Measurements from ENCODE around the gene KCTD14. TPM values are rescaled to one million over a fixed set of nuclear protein-coding genes. Genes with fewer than 3 reads are reported as not detected.

KCTD14 gene
- total and polyA plus RNA-seq, 2 of the 4 experiments (the other 2 are of a cell fraction) = 0.90 to 0.97 TPM

DNA sequence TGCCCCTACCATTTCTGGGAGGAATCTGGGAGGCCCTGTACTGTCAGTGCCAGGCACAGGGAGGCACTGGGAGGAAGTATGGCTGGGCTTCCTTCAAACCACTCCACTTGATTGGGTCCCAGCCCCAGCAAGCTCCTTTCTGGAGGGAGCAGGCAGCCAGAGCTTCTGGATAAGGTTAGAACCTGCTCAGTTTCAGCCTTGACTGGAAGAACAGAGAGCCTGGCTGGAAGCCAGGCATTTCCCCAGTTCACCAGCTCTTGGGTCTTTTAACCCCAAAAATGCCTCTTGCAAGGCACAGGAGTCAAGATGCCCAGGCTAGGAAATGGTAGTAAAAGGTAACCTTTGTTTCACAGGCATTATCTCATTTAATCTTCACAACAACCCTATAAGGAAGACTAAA, 9.0 kb upstream of the KCTD14 start:
- ChIA-PET POLR2A (ENCODE audit: unreplicated experiment) (no interaction called here), CTCF (interaction anchor here (0.6 to 1.0 kb wide), 2 partner anchors 14 to 38 kb away, joined by 3 read pairs; partner anchors contain the start of gene INTS4)
- in situ Hi-C loops (cut with MboI; ENCODE audit: low sequenced_read_pairs) = no loop called here
- ATAC-seq (ENCODE audit: low read depth) (no peak), DNase-seq (no peak)
- H3K9me1 ChIP-seq (ENCODE audit: insufficient read depth, low read length) = no peaks in the 10 kb centered on the region; the same call in 1 of the 2 replicates
- no peak overlapping the region for H2BK5ac ChIP-seq (ENCODE audit: low read depth, low read length, poor library complexity, severe bottlenecking)
- peaks cover 3% of the 10 kb centered on the region; the same call in 1 of the 2 replicates for H3K4me1 ChIP-seq (ENCODE audit: control insufficient read depth, insufficient read depth, low read length)
- H3K23ac ChIP-seq (ENCODE audit: low read depth, low read length) = no peak overlapping the region
- no peaks in the 10 kb centered on the region for H3K27me3 ChIP-seq (ENCODE audit: control insufficient read depth, insufficient read depth, low read length)
- intact Hi-C loops (cut with micrococcal nuclease) = no loop called here
- H3K18ac ChIP-seq (ENCODE audit: low read depth, low read length) = no peak overlapping the region
- H3K9ac ChIP-seq (ENCODE audit: low read depth, low read length) = no peak overlapping the region
- no peak overlapping the region for H4K91ac ChIP-seq (ENCODE audit: insufficient read depth, low read depth, low read length)
- no peak overlapping the region for H2AK5ac ChIP-seq (ENCODE audit: low read depth, low read length)
- H3K14ac ChIP-seq (replicated peaks; ENCODE audit: low read depth, low read length) = no peak overlapping the region
- H4K5ac ChIP-seq (ENCODE audit: low read depth, low read length) = no peak overlapping the region
- BruUV-seq (replicated peaks) = no TSS peak
- no peaks in the 10 kb centered on the region for H4K20me1 ChIP-seq (ENCODE audit: insufficient read depth, low read length)
- no peak overlapping the region for H3K4ac ChIP-seq (ENCODE audit: low read depth, low read length)
- H2BK15ac ChIP-seq (ENCODE audit: low read depth, low read length) = no peak overlapping the region
- H2AK9ac ChIP-seq (replicated peaks; ENCODE audit: low read depth, low read length, poor library complexity) = no peak overlapping the region
- H2BK120ac ChIP-seq (ENCODE audit: low read depth, low read length) = no peak overlapping the region
- no peak overlapping the region for H3K27ac ChIP-seq (ENCODE audit: insufficient read depth, low read length)
- H3K4me3 ChIP-seq (ENCODE audit: insufficient read depth, low read depth, low read length) = no peak overlapping the region
- H3K79me1 ChIP-seq (ENCODE audit: low read depth in 1 of 2, low read length in 2 of 2) = no peaks in the 10 kb centered on the region
- no peak overlapping the region for H2AFZ ChIP-seq (replicated peaks; ENCODE audit: low read length, poor library complexity)
- H4K8ac ChIP-seq (ENCODE audit: low read depth in 2 of 2, low read length in 2 of 2) = no peak overlapping the region
- no peak overlapping the region for H3K56ac ChIP-seq (ENCODE audit: extremely low read depth, insufficient read depth, low read length)
- no peak overlapping the region for H3K4me2 ChIP-seq (ENCODE audit: low read depth, low read length)
- dilution Hi-C loops (cut with HindIII; ENCODE audit: low sequenced_read_pairs, unreplicated experiment) = no loop called here
- H3K36me3 ChIP-seq (ENCODE audit: control insufficient read depth, insufficient read depth, low read length) = no peaks in the 10 kb centered on the region
- H3K9me3 ChIP-seq (ENCODE audit: control insufficient read depth, insufficient read depth, low read length) = no peaks in the 10 kb centered on the region
- no peak for TF ChIP-seq SMC3 (IDR thresholded peaks at IDR 0.05; ENCODE audit: low read depth, low read length)
- TF ChIP-seq, protein P1, sequence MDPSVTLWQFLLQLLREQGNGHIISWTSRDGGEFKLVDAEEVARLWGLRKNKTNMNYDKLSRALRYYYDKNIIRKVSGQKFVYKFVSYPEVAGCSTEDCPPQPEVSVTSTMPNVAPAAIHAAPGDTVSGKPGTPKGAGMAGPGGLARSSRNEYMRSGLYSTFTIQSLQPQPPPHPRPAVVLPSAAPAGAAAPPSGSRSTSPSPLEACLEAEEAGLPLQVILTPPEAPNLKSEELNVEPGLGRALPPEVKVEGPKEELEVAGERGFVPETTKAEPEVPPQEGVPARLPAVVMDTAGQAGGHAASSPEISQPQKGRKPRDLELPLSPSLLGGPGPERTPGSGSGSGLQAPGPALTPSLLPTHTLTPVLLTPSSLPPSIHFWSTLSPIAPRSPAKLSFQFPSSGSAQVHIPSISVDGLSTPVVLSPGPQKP (IDR thresholded peaks at IDR 0.05; ENCODE audit: borderline replicate concordance, low read depth, low read length) = no peak
- TF ChIP-seq, protein P2, sequence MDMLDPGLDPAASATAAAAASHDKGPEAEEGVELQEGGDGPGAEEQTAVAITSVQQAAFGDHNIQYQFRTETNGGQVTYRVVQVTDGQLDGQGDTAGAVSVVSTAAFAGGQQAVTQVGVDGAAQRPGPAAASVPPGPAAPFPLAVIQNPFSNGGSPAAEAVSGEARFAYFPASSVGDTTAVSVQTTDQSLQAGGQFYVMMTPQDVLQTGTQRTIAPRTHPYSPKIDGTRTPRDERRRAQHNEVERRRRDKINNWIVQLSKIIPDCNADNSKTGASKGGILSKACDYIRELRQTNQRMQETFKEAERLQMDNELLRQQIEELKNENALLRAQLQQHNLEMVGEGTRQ (IDR thresholded peaks at IDR 0.05; ENCODE audit: low read depth, low read length) = no peak
- TF ChIP-seq MAZ (IDR thresholded peaks at IDR 0.05; ENCODE audit: borderline replicate concordance, low read depth, low read length) = no peak
- no peak for TF ChIP-seq RFX5 (IDR thresholded peaks at IDR 0.05; ENCODE audit: low read depth, low read length)
- TF ChIP-seq, protein P3, sequence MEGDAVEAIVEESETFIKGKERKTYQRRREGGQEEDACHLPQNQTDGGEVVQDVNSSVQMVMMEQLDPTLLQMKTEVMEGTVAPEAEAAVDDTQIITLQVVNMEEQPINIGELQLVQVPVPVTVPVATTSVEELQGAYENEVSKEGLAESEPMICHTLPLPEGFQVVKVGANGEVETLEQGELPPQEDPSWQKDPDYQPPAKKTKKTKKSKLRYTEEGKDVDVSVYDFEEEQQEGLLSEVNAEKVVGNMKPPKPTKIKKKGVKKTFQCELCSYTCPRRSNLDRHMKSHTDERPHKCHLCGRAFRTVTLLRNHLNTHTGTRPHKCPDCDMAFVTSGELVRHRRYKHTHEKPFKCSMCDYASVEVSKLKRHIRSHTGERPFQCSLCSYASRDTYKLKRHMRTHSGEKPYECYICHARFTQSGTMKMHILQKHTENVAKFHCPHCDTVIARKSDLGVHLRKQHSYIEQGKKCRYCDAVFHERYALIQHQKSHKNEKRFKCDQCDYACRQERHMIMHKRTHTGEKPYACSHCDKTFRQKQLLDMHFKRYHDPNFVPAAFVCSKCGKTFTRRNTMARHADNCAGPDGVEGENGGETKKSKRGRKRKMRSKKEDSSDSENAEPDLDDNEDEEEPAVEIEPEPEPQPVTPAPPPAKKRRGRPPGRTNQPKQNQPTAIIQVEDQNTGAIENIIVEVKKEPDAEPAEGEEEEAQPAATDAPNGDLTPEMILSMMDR (conservative IDR thresholded peaks at IDR 0.05; ENCODE audit: low read depth, low read length) = no peak
- H2BK20ac ChIP-seq (ENCODE audit: low read depth, low read length) = no peak overlapping the region
